Astrocyte (in vitro differentiated cells and primary cell): ENCODE results near the gene FAM180A.

Experiments used
- CTCF ChIP-seq: IDR thresholded peaks from 2 replicates; pipeline ENCODE4 v1.5.1; 2011; ENCODE audit warnings: low read depth, mild to moderate bottlenecking, inconsistent platforms, low read length, moderate library complexity; ENCODE audit not compliant: insufficient read depth
- EZH2 ChIP-seq: IDR thresholded peaks from 2 replicates; pipeline ENCODE4 v1.6.1; 2012; ENCODE audit warnings: mild to moderate bottlenecking, low read length, inconsistent platforms; ENCODE audit not compliant: insufficient read depth

DNA sequence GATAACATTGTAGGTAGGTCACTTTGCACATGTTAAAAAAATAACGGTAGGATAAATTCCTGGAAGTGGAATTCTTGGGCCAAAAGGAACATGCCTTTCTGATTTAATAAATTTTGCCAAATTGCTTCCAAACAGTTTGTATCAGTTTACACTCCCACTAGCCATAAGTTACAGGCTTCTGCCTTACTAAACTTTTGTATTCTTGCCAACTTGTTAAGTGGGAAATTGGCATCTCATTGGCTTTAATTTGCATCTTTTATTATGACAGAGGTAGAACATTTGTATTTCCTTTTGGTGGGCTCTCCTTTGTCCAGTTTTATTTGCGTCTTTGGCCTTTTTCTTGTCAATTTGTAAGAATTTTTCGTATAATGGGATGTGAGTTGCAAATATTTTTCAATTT lies 38.3 kb upstream of the FAM180A start:
- no peak for TF ChIP-seq CTCF
- TF ChIP-seq EZH2 = no peak
